ENCODE measurements around the gene CSNK2B. TPM values are rescaled to one million over a fixed set of nuclear protein-coding genes. Genes with fewer than 3 reads are reported as not detected.

The CSNK2B gene
- total and polyA plus RNA-seq, 10 of the 15 experiments (the other 5 are each of a cell fraction or from before 2014, with no cell fraction given) = 56.3 to 405 (median 286) TPM

DNA sequence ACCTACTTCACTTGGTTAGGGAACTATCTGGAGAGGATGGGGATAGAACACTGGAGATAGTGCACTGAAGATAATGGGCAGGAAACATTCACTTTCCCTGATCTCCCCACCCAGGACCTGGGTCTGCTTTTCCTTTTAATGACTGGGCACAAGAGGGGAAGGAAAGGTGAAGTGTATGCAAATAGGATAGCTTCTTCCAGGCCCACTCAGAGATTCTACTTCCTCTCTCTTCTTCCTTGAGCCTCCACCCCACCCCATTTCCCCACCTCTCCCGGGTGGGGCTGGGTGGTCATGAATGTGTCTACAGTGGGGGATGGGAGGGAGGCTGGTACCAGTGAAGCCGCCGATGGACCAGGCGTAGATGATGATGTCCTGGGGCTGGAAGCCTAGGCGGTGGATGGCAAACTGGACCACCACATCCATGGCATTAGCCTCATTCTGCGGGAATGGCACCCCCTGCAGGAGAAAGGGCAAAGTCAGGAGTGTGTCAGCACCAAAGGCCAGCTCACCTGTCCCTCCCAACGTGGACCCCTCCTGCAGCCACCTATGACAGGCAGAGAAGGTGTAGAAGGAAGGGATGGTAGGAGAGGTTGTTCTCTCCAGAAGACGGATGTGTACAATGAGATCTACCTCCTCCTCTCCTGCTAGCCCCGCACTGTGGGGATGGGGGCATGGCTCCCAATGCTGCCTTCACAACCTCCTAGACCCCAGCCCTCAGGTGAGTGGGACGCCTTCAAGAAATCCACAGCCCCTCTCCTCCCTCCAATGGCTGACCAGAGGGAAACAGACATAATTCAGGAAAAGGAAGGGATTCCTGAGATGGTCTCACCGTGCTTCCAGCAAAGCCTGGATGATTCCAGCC, 23.6 kb downstream of the CSNK2B start:
- Histone ChIP-seq H4K20me1 (ENCODE audit: control insufficient read depth, insufficient read depth) (no peaks in the 10 kb centered on the region), H3K4me1 (ENCODE audit: control insufficient read depth, insufficient read depth, low read length) (no peaks in the 10 kb centered on the region), H2AFZ (ENCODE audit: control insufficient read depth, low read depth, low read length) (no peak overlapping the region), H3K36me3 (ENCODE audit: control insufficient read depth in 2 of 2, insufficient read depth in 2 of 2, low read length in 1 of 2) (peaks cover 12 to 38% of the 10 kb centered on the region in 2 experiments; a peak in 3 of 4 replicates), H3K4me3 (no peak overlapping the region), H3K4me2 (ENCODE audit: control insufficient read depth, insufficient read depth) (no peak overlapping the region), H3K79me2 (ENCODE audit: control insufficient read depth, insufficient read depth, low read length) (no peaks in the 10 kb centered on the region), H3K9ac (ENCODE audit: control insufficient read depth, insufficient read depth, low read length) (no peak overlapping the region), H3K27me3 (replicated peaks in 1 of 2; ENCODE audit: control insufficient read depth in 2 of 2, insufficient read depth in 2 of 2, low read length in 1 of 2) (no peaks in the 10 kb centered on the region), H3K9me3 (replicated peaks; ENCODE audit: control insufficient read depth, insufficient read depth, low read length) (no peaks in the 10 kb centered on the region), H3K27ac (ENCODE audit: control insufficient read depth, insufficient read depth) (no peak overlapping the region)
- in situ Hi-C loops (cut with MboI) (no loop called here), intact Hi-C loops (cut with micrococcal nuclease; ENCODE audit: unreplicated experiment) (no loop called here)
- no TSS peak for BruUV-seq (replicated peaks)
- ChIA-PET RAD21 (ENCODE audit: unreplicated experiment) (interaction anchor here (1.1 kb wide), 1 partner anchor 67 kb away, joined by 3 read pairs; no protein-coding TSS in a partner anchor), POLR2A (no interaction called here), CTCF (interaction anchor here (0.7 to 2.3 kb wide), 3 partner anchors 14 to 138 kb away, joined by 4 to 7 read pairs (median 5); no protein-coding TSS in a partner anchor), SMC1A (ENCODE audit: uncharacterized antibody, unreplicated experiment) (no interaction called here)
- 78% methylated on average over 10 of the region's 11 CpGs for WGBS (ENCODE audit: insufficient coverage, insufficient replicate concordance, low lambda C conversion rate, missing lambda C conversion rate)
- ATAC-seq = peak; percentile 62
- peak; percentile 26; the same call in 1 of the 2 replicates for TF ChIP-seq RAD21 (IDR thresholded peaks at IDR 0.05; ENCODE audit: insufficient read depth, low read depth, low read length)
- TF ChIP-seq, protein P1, sequence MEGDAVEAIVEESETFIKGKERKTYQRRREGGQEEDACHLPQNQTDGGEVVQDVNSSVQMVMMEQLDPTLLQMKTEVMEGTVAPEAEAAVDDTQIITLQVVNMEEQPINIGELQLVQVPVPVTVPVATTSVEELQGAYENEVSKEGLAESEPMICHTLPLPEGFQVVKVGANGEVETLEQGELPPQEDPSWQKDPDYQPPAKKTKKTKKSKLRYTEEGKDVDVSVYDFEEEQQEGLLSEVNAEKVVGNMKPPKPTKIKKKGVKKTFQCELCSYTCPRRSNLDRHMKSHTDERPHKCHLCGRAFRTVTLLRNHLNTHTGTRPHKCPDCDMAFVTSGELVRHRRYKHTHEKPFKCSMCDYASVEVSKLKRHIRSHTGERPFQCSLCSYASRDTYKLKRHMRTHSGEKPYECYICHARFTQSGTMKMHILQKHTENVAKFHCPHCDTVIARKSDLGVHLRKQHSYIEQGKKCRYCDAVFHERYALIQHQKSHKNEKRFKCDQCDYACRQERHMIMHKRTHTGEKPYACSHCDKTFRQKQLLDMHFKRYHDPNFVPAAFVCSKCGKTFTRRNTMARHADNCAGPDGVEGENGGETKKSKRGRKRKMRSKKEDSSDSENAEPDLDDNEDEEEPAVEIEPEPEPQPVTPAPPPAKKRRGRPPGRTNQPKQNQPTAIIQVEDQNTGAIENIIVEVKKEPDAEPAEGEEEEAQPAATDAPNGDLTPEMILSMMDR (IDR thresholded peaks at IDR 0.05 in 2 of 3, conservative IDR thresholded peaks at IDR 0.05 in 1 of 3; ENCODE audit: control insufficient read depth in 2 of 3, extremely low read depth in 1 of 3, insufficient read depth in 1 of 3, low read depth in 3 of 3, low read length in 3 of 3) = peak; percentile 21 to 39 (median 34); a peak in 3 of 6 replicates
- TF ChIP-seq MYC (IDR thresholded peaks at IDR 0.05; ENCODE audit: insufficient read depth, insufficient read length, insufficient replicate concordance, low read length, severe bottlenecking) = no peak
- FAIRE-seq = no peak
- DNase-seq (ENCODE audit: low read depth, low spot score) = no peak
